WTC11 (cell line): ENCODE data around the gene CSH1.
"Not testable (repeated sequence)": the region's sequence is repeated elsewhere in the genome, so short reads cannot be mapped to it uniquely, and the experiment has no call there.

Experiments used
- ATF1 ChIP-seq: sonication (generic); formaldehyde crosslinking; IDR thresholded peaks from 2 replicates; pipeline ENCODE4 v1.8.1; 2023; ENCODE audit warnings: mild to moderate bottlenecking, moderate library complexity, missing genetic modification reagents
- ESRRA ChIP-seq: sonication (generic); formaldehyde crosslinking; IDR thresholded peaks from 2 replicates; pipeline ENCODE4 v1.8.1; 2022; ENCODE audit warnings: mild to moderate bottlenecking, missing genetic modification reagents, borderline replicate concordance
- JUN ChIP-seq: sonication (generic); formaldehyde crosslinking; IDR thresholded peaks from 2 replicates; pipeline ENCODE4 v1.8.0; 2023; ENCODE audit warnings: mild to moderate bottlenecking, missing genetic modification reagents
- NR2C2 ChIP-seq: sonication (generic); formaldehyde crosslinking; IDR thresholded peaks from 2 replicates; pipeline ENCODE4 v1.8.0; 2022; ENCODE audit warnings: mild to moderate bottlenecking, missing genetic modification reagents
- SP1 ChIP-seq: sonication (generic); formaldehyde crosslinking; conservative IDR thresholded peaks from 2 replicates; pipeline ENCODE4 v1.8.1; 2022; ENCODE audit warnings: missing genetic modification reagents
- ZNF138 ChIP-seq: sonication (generic); formaldehyde crosslinking; conservative IDR thresholded peaks from 2 replicates; pipeline ENCODE4 v1.8.1; 2022; ENCODE audit warnings: mild to moderate bottlenecking, moderate library complexity, missing genetic modification reagents
- ZNF263 ChIP-seq: sonication (generic); formaldehyde crosslinking; IDR thresholded peaks from 2 replicates; pipeline ENCODE4 v1.8.1; 2022; ENCODE audit warnings: low read depth, mild to moderate bottlenecking, moderate library complexity, missing genetic modification reagents
- TF ChIP-seq, protein P1 (sequence below): fragments of 250-450 bp; sonication (Bioruptor Pico); IDR thresholded peaks from 2 replicates; pipeline ENCODE4 v1.9.0; 2021; ENCODE audit warnings: mild to moderate bottlenecking, borderline replicate concordance
- TF ChIP-seq, protein P2 (sequence below): fragments of 200-600 bp; IDR thresholded peaks from 2 replicates; pipeline ENCODE4 v1.8.0; 2022; ENCODE audit warnings: antibody characterized with exemption
- TF ChIP-seq, protein P3 (sequence below): sonication (generic); formaldehyde crosslinking; IDR thresholded peaks from 2 replicates; pipeline ENCODE4 v1.8.1; 2022; ENCODE audit warnings: mild to moderate bottlenecking, moderate library complexity, missing genetic modification reagents
- TF ChIP-seq, protein P4 (sequence below): sonication (generic); formaldehyde crosslinking; IDR thresholded peaks from 2 replicates; pipeline ENCODE4 v1.8.1; 2023; ENCODE audit warnings: mild to moderate bottlenecking, missing genetic modification reagents, borderline replicate concordance
- TF ChIP-seq, protein P5 (sequence below): fragments of 250-450 bp; sonication (Bioruptor Pico); IDR thresholded peaks from 2 replicates; pipeline ENCODE4 v1.9.0; 2021; ENCODE audit warnings: moderate library complexity, mild to moderate bottlenecking, inconsistent platforms, borderline replicate concordance
- TF ChIP-seq, protein P6 (sequence below): sonication (generic); formaldehyde crosslinking; IDR thresholded peaks from 2 replicates; pipeline ENCODE4 v1.8.0; 2022; ENCODE audit warnings: mild to moderate bottlenecking, missing genetic modification reagents

DNA sequence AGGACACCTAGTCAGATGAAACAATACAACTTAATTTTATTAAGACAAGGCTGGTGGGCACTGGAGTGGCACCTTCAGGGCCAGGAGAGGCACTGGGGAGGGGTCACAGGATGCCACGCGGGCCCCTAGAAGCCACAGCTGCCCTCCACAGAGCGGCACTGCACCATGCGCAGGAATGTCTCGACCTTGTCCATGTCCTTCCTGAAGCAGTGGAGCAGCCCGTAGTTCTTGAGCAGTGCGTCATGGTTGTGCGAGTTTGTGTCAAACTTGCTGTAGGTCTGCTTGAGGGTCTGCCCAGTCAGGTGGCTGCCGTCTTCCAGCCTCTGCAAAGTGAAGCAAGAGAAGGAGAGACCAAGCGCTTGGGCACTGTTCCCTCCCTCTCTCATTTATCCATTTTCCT, 13.2 kb upstream of the CSH1 start:
- TF ChIP-seq, protein P1, sequence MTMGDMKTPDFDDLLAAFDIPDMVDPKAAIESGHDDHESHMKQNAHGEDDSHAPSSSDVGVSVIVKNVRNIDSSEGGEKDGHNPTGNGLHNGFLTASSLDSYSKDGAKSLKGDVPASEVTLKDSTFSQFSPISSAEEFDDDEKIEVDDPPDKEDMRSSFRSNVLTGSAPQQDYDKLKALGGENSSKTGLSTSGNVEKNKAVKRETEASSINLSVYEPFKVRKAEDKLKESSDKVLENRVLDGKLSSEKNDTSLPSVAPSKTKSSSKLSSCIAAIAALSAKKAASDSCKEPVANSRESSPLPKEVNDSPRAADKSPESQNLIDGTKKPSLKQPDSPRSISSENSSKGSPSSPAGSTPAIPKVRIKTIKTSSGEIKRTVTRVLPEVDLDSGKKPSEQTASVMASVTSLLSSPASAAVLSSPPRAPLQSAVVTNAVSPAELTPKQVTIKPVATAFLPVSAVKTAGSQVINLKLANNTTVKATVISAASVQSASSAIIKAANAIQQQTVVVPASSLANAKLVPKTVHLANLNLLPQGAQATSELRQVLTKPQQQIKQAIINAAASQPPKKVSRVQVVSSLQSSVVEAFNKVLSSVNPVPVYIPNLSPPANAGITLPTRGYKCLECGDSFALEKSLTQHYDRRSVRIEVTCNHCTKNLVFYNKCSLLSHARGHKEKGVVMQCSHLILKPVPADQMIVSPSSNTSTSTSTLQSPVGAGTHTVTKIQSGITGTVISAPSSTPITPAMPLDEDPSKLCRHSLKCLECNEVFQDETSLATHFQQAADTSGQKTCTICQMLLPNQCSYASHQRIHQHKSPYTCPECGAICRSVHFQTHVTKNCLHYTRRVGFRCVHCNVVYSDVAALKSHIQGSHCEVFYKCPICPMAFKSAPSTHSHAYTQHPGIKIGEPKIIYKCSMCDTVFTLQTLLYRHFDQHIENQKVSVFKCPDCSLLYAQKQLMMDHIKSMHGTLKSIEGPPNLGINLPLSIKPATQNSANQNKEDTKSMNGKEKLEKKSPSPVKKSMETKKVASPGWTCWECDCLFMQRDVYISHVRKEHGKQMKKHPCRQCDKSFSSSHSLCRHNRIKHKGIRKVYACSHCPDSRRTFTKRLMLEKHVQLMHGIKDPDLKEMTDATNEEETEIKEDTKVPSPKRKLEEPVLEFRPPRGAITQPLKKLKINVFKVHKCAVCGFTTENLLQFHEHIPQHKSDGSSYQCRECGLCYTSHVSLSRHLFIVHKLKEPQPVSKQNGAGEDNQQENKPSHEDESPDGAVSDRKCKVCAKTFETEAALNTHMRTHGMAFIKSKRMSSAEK (CRISPR knock-in tag): not testable (repeated sequence)
- TF ChIP-seq, protein P2, sequence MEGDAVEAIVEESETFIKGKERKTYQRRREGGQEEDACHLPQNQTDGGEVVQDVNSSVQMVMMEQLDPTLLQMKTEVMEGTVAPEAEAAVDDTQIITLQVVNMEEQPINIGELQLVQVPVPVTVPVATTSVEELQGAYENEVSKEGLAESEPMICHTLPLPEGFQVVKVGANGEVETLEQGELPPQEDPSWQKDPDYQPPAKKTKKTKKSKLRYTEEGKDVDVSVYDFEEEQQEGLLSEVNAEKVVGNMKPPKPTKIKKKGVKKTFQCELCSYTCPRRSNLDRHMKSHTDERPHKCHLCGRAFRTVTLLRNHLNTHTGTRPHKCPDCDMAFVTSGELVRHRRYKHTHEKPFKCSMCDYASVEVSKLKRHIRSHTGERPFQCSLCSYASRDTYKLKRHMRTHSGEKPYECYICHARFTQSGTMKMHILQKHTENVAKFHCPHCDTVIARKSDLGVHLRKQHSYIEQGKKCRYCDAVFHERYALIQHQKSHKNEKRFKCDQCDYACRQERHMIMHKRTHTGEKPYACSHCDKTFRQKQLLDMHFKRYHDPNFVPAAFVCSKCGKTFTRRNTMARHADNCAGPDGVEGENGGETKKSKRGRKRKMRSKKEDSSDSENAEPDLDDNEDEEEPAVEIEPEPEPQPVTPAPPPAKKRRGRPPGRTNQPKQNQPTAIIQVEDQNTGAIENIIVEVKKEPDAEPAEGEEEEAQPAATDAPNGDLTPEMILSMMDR: not testable (repeated sequence)
- TF ChIP-seq, protein P3, sequence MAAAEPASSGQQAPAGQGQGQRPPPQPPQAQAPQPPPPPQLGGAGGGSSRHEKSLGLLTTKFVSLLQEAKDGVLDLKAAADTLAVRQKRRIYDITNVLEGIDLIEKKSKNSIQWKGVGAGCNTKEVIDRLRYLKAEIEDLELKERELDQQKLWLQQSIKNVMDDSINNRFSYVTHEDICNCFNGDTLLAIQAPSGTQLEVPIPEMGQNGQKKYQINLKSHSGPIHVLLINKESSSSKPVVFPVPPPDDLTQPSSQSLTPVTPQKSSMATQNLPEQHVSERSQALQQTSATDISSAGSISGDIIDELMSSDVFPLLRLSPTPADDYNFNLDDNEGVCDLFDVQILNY (CRISPR knock-in tag): not testable (repeated sequence)
- TF ChIP-seq ATF1 (CRISPR knock-in tag); ZNF138 (CRISPR knock-in tag); SP1; NR2C2 (CRISPR knock-in tag); ZNF263 (CRISPR knock-in tag); ESRRA (CRISPR knock-in tag); JUN: not testable (repeated sequence)
- TF ChIP-seq, protein P4, sequence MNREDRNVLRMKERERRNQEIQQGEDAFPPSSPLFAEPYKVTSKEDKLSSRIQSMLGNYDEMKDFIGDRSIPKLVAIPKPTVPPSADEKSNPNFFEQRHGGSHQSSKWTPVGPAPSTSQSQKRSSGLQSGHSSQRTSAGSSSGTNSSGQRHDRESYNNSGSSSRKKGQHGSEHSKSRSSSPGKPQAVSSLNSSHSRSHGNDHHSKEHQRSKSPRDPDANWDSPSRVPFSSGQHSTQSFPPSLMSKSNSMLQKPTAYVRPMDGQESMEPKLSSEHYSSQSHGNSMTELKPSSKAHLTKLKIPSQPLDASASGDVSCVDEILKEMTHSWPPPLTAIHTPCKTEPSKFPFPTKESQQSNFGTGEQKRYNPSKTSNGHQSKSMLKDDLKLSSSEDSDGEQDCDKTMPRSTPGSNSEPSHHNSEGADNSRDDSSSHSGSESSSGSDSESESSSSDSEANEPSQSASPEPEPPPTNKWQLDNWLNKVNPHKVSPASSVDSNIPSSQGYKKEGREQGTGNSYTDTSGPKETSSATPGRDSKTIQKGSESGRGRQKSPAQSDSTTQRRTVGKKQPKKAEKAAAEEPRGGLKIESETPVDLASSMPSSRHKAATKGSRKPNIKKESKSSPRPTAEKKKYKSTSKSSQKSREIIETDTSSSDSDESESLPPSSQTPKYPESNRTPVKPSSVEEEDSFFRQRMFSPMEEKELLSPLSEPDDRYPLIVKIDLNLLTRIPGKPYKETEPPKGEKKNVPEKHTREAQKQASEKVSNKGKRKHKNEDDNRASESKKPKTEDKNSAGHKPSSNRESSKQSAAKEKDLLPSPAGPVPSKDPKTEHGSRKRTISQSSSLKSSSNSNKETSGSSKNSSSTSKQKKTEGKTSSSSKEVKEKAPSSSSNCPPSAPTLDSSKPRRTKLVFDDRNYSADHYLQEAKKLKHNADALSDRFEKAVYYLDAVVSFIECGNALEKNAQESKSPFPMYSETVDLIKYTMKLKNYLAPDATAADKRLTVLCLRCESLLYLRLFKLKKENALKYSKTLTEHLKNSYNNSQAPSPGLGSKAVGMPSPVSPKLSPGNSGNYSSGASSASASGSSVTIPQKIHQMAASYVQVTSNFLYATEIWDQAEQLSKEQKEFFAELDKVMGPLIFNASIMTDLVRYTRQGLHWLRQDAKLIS: not testable (repeated sequence)
- TF ChIP-seq, protein P5, sequence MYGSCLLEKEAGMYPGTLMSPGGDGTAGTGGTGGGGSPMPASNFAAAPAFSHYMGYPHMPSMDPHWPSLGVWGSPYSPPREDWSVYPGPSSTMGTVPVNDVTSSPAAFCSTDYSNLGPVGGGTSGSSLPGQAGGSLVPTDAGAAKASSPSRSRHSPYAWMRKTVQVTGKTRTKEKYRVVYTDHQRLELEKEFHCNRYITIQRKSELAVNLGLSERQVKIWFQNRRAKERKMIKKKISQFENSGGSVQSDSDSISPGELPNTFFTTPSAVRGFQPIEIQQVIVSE (CRISPR knock-in tag): not testable (repeated sequence)
- TF ChIP-seq, protein P6, sequence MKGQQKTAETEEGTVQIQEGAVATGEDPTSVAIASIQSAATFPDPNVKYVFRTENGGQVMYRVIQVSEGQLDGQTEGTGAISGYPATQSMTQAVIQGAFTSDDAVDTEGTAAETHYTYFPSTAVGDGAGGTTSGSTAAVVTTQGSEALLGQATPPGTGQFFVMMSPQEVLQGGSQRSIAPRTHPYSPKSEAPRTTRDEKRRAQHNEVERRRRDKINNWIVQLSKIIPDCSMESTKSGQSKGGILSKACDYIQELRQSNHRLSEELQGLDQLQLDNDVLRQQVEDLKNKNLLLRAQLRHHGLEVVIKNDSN: not testable (repeated sequence)
